Osteoblast (primary cell): ENCODE data around the gene NID2. TPM values are rescaled to one million over a fixed set of nuclear protein-coding genes. Genes with fewer than 3 reads are reported as not detected.

Experiments
- DNase-seq: peaks from one replicate; pipeline ENCODE4 v3.0.0; 2011; ENCODE audit warnings: low spot score, mixed read lengths; ENCODE audit not compliant: insufficient read length; ENCODE audit errors: missing footprints
- H2AFZ ChIP-seq: 2 replicates; pipeline ENCODE4 v1.6.0; 2011; ENCODE audit warnings: mild to moderate bottlenecking, low read length
- H3K27ac ChIP-seq: 2 replicates; pipeline ENCODE4 v1.5.1; 2011; ENCODE audit warnings: mild to moderate bottlenecking, low read depth, low read length, moderate library complexity
- H3K27me3 ChIP-seq: 2 replicates; pipeline ENCODE4 v1.6.0; 2012; ENCODE audit warnings: mild to moderate bottlenecking, control low read depth, inconsistent platforms, low read length, moderate library complexity; ENCODE audit not compliant: insufficient read depth
- H3K36me3 ChIP-seq: 2 replicates; pipeline ENCODE4 v1.5.1; 2011; ENCODE audit warnings: mild to moderate bottlenecking, low read length, control low read depth, moderate library complexity; ENCODE audit not compliant: insufficient read depth
- H3K4me1 ChIP-seq: 2 replicates; pipeline ENCODE4 v1.5.1; 2011; ENCODE audit warnings: mild to moderate bottlenecking, low read length, control low read depth, moderate library complexity; ENCODE audit not compliant: insufficient read depth
- H3K4me2 ChIP-seq: 2 replicates; pipeline ENCODE4 v1.6.0; 2011; ENCODE audit warnings: mild to moderate bottlenecking, low read length; ENCODE audit not compliant: insufficient read depth
- H3K4me3 ChIP-seq: fragments of 200-600 bp; sonication (generic); 3 replicates; pipeline ENCODE4 v1.5.1; 2012; ENCODE audit warnings: mild to moderate bottlenecking, low read length, inconsistent platforms; ENCODE audit not compliant: insufficient read depth
- H3K79me2 ChIP-seq: 2 replicates; pipeline ENCODE4 v1.6.0; 2012; ENCODE audit warnings: mild to moderate bottlenecking, low read length, control low read depth, inconsistent platforms; ENCODE audit not compliant: insufficient read depth
- H3K9me3 ChIP-seq: 2 replicates; pipeline ENCODE4 v1.5.1; 2011; ENCODE audit warnings: low read depth, low read length, control low read depth
- H4K20me1 ChIP-seq: 2 replicates; pipeline ENCODE4 v1.6.0; 2012; ENCODE audit warnings: mild to moderate bottlenecking, low read length, control low read depth; ENCODE audit not compliant: insufficient read depth
- CTCF ChIP-seq: IDR thresholded peaks from 2 replicates; pipeline ENCODE4 v1.5.1; 2011; ENCODE audit warnings: mild to moderate bottlenecking, low read depth, low read length, moderate library complexity; ENCODE audit errors: extremely low read depth
- total RNA-seq: library from RNA; depleted of rRNA; stranded (reverse); fragments of >200 nt; gene quantifications from 2 replicates; pipeline ENCODE4 v1.2.3, GENCODE V29; 2012

The NID2 gene
- total RNA-seq, 1 donor, result 141 TPM

- Histone ChIP-seq H3K36me3 (peaks cover 9% of the 10 kb centered on the region), H3K4me3 (no peak overlapping the region), H2AFZ (no peak overlapping the region), H3K9me3 (no peaks in the 10 kb centered on the region), H3K27me3 (no peaks in the 10 kb centered on the region), H4K20me1 (no peaks in the 10 kb centered on the region), H3K79me2 (peaks cover 4% of the 10 kb centered on the region), H3K4me1 (peaks cover 26% of the 10 kb centered on the region), H3K4me2 (no peak overlapping the region), H3K27ac (no peak overlapping the region)
- DNase-seq, result peak; percentile 4
- TF ChIP-seq CTCF, result no peak
These were observed 7.5 kb downstream of the NID2 start for GRCh38 chr14:52061390-52061789.

GRCh38 chr14:52060080-52060479 lies 8.8 kb downstream of the NID2 start:
- H3K27me3 ChIP-seq, result no peaks in the 10 kb centered on the region
- peak overlapping the region; percentile 10 for H3K4me2 ChIP-seq
- H3K36me3 ChIP-seq, result peaks cover 8% of the 10 kb centered on the region
- no peak overlapping the region for H2AFZ ChIP-seq
- no peak for TF ChIP-seq CTCF
- peaks cover 4% of the 10 kb centered on the region for H3K79me2 ChIP-seq
- H3K27ac ChIP-seq, result peak overlapping the region; percentile 15
- no peaks in the 10 kb centered on the region for H4K20me1 ChIP-seq
- peaks cover 35% of the 10 kb centered on the region for H3K4me1 ChIP-seq
- no peak overlapping the region for H3K4me3 ChIP-seq
- H3K9me3 ChIP-seq, result no peaks in the 10 kb centered on the region
- DNase-seq, result no peak

GRCh38 chr14:52059649-52060048 lies 9.2 kb downstream of the NID2 start:
- DNase-seq, result peak; percentile 22
- Histone ChIP-seq H3K4me1 (peaks cover 39% of the 10 kb centered on the region), H3K4me3 (no peak overlapping the region), H4K20me1 (no peaks in the 10 kb centered on the region), H3K27me3 (no peaks in the 10 kb centered on the region), H3K36me3 (peaks cover 8% of the 10 kb centered on the region), H3K9me3 (no peaks in the 10 kb centered on the region), H3K79me2 (no peaks in the 10 kb centered on the region), H3K4me2 (peak overlapping the region; percentile 10), H3K27ac (peak overlapping the region; percentile 15), H2AFZ (no peak overlapping the region)
- TF ChIP-seq CTCF, result no peak

GRCh38 chr14:52058341-52058740 lies 10.5 kb downstream of the NID2 start:
- Histone ChIP-seq H3K4me1 (peaks cover 52% of the 10 kb centered on the region), H3K79me2 (peaks cover 7% of the 10 kb centered on the region)
- DNase-seq, result no peak

More at GRCh38 chr14:52058341-52058740, 10.5 kb downstream of the NID2 start:
- Histone ChIP-seq H3K27ac (no peak overlapping the region), H4K20me1 (no peaks in the 10 kb centered on the region), H3K4me3 (no peak overlapping the region), H3K4me2 (no peak overlapping the region), H3K36me3 (peaks cover 17% of the 10 kb centered on the region), H3K27me3 (no peaks in the 10 kb centered on the region), H3K9me3 (no peaks in the 10 kb centered on the region), H2AFZ (no peak overlapping the region)
- no peak for TF ChIP-seq CTCF
